GM19239 (cell line): ENCODE results near the gene VAMP1.
A peak's percentile ranks its signal among the peaks of the same experiment; 100 is the strongest.

ENCODE experiments used
- DNase-seq: peaks from one replicate; pipeline ENCODE4 v3.0.0; 2011; ENCODE audit warnings: low spot score; ENCODE audit not compliant: insufficient read length
- FAIRE-seq: peaks from 2 replicates; lab custom pipeline; 2011; peaks lifted over from hg19 to GRCh38; lab: Jason Lieb, UNC

VAMP1 gene

GRCh38 chr12:6452245-6452943 lies 18.1 kb downstream of the VAMP1 start:
- DNase-seq, result no peak

DNA sequence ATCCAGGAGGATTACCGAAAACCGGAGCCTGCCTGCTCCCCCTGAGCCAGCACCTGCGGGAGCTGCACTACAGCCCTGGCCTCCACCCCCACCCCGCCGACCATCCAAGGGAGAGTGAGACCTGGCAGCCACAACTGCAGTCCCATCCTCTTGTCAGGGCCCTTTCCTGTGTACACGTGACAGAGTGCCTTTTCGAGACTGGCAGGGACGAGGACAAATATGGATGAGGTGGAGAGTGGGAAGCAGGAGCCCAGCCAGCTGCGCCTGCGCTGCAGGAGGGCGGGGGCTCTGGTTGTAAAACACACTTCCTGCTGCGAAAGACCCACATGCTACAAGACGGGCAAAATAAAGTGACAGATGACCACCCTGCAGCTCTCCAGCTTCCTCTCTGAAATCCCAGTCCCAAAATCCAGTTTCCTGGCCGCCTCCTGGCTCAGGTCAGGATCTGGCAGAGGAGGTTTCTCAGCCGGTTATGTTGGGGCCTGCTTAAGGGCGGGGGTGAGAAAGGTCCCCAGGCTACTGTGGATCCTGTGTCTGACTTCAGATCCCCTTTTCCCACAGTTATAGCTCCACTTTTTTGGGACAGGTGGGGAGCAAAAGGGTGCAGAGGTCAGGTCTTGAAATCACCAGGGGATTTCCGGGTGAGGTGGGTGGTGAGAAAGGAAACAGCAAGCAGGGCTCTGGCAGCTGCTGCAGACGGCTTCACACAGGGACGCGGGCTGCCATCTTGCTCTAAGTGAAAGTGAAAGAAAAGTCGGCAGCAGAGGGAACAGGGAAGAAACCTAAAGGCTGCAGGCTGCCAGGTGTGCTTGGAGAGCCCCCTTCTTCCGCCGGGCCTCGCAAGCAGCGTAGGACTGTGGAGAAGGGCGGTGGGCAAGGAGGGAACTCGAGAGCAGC lies 18.9 kb downstream of the VAMP1 start, which contains the start of gene TAPBPL:
TAPBPL (plus strand) TSS at position 695 of the 897 bp plus-strand sequence. CDS start 207 bp downstream, outside the sequence.
- DNase-seq, result peak; percentile 76
- peak; percentile 98 for FAIRE-seq

More at GRCh38 chr12:6452245-6452943, 18.1 kb downstream of the VAMP1 start:
- no peak for FAIRE-seq

- FAIRE-seq (no peak), DNase-seq (no peak)
These were observed 19.6 kb downstream of the VAMP1 start for GRCh38 chr12:6450869-6451347.

- DNase-seq (no peak), FAIRE-seq (no peak)
These were observed 20.2 kb downstream of the VAMP1 start for GRCh38 chr12:6450091-6450868.

GRCh38 chr12:6444704-6445688 lies 25.5 kb downstream of the VAMP1 start, which contains the start of gene CD27:
Gene CD27 (plus strand): TSS chr12:6444955. CDS start chr12:6445096, 141 bp downstream.
- peak; percentile 26 for FAIRE-seq

GRCh38 chr12:6444031-6444430 lies 26.4 kb downstream of the VAMP1 start:
- FAIRE-seq (no peak), DNase-seq (no peak)

More at GRCh38 chr12:6444704-6445688, 25.5 kb downstream of the VAMP1 start, which contains the start of gene CD27:
- no peak for DNase-seq

DNA sequence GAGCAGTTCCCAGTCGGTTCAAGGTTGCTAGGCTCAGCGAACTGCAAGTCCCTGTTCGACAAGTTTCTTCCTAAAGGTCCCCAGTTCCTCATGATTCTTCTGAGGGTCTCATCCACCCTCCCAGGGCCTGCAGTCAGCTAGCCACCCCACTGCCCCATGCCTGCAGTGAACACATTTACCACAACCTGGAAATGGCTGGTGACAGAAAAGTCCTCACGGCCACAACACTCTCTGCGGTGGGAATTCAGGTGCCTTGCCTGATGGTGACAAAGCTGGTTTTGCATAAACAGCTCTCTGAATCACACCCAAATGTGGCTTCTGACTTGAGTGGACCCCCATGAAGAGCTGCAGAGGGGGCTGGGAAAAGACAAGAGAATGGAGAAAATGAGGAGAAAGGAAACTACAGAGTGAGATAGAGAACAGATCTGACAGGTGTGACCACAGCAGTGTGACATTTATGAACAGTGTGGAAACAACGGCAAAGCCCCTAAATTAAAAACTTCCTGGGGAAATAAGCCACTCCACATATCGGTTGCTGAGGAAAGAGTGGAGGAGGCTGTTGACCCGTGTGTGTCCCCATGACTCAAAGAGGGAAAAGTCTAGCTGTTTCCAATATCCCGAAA lies 27.0 kb downstream of the VAMP1 start:
- DNase-seq, result no peak
- FAIRE-seq, result peak; percentile 99

- FAIRE-seq, result no peak
- DNase-seq, result no peak
These were observed 27.6 kb downstream of the VAMP1 start for GRCh38 chr12:6442836-6443235.

GRCh38 chr12:6440391-6440790 lies 30.1 kb downstream of the VAMP1 start:
- DNase-seq (no peak), FAIRE-seq (no peak)

- DNase-seq (no peak), FAIRE-seq (no peak)
These were observed 32.1 kb downstream of the VAMP1 start for GRCh38 chr12:6438345-6438744.

- FAIRE-seq (no peak), DNase-seq (no peak)
These were observed 32.9 kb downstream of the VAMP1 start for GRCh38 chr12:6437586-6437985.

GRCh38 chr12:6435961-6436715 lies 34.3 kb downstream of the VAMP1 start:
- no peak for DNase-seq
- no peak for FAIRE-seq

DNA sequence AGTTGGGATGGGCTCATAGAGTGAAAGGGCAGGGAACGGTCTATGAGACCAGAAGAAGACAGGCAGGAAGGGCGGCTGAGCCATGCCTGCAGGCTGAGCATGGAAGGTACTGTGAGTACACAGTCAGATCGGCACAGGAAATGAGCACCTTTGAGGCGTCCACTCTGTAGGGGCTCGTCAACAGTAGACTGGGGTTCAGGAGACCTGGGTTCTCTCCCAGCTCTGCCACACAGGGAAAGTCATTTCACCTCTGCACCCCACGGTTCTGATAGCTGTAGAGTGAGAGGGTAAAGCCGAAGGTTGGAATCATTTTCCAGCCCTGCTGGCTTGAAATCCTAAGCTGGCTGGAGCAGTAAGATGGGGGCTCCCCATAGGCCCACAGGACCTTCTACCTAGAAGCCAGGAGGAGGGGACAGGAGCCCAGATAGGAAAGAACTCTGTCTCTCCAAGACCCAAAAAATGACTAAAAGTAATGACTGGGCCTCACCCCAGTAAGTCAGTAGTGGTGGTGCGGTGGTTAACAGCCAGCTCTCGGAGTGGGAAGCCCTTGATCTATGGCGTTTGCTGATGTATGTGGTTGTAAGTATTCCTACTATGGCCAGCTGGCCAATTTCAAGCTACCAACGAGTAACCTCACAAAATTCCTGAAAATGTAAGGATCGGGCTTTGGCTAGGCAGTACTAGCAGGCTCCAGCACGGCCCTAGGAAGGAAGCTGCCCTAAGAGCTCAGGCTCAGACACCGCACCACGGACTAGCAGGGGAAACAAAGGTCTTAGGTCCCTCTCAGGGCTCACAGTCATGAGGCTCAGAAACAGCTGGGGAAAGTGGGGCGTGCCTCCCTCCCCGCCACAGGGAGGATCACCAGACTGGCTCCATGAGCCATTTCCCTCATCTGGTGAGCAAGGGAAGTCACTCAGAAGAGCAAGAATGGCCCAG lies 36.0 kb downstream of the VAMP1 start:
- FAIRE-seq (no peak), DNase-seq (no peak)

DNA sequence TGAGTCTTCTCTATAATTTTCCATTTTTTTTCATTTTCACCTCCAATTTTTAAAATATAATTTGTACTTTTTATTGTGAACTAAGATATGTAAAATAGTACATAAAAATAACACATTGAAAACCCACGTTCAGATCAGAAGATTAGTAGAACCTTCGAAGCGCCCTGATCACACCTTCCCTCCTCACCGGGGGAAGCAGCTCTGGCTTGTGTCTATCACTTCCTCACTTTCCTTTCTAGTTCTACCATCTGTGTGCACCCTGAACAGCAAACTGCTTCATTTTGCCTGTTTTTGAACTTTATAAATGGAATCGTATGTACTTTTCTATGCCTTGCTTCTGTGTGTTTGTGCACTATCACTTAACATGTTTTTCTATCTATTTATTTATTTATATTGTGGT lies 37.5 kb downstream of the VAMP1 start:
- FAIRE-seq (peak; percentile 72), DNase-seq (no peak)

DNA sequence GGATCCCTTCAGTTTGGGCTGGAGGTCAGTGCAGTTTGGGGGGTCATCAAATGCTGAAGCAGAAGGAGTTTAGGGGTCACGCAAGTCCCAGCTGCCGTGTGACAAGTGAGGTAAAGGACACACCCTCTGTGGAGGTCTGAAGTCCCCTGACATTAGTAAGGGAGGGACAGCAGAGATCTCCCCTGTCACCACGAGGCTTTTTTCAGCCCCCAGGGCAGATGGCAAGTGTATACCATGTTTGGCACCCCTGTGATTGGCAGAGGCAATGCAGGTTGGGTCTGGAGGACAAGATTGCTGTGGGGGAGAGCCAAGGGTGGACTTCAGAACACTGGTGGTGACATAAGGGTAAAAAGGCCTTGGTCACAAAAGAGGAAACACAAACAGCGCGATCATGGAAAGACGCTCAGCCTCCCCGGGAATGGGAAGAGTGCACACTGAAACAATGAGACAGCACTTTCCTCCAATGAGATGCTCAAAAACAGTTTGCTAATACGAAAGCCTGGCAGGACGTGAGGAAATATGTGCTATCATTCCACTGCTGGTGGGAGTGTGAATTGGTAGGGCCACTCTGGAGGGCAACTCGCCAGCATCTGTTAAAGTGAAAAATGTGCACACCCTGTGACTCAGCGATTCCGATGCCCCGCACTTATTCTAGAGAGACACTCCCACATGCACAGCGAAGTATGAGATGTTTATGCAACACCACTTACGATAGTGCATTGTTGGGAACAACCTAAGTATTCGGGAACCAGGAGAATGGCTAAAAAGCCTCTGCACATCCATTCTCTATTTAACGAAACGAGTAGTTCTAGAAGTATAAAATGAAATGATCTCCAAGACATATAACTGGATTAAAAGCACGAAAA lies 40.1 kb downstream of the VAMP1 start:
- FAIRE-seq (peak; percentile 76), DNase-seq (no peak)

- DNase-seq, result no peak
- FAIRE-seq, result peak; percentile 53
These were observed 42.2 kb downstream of the VAMP1 start for GRCh38 chr12:6428326-6428725.
